Measurements from ENCODE around the gene PIAS1.

GRCh38 chr15:68191555-68191954, 137.4 kb downstream of the PIAS1 start:
- TF ChIP-seq YY1 (IDR thresholded peaks at IDR 0.05; ENCODE audit: insufficient read depth, insufficient read length): no peak
- no peak for TF ChIP-seq SUZ12 (IDR thresholded peaks at IDR 0.05; ENCODE audit: extremely low read depth, insufficient read depth, insufficient read length)
- no peak for TF ChIP-seq ZNF274 (IDR thresholded peaks at IDR 0.05; ENCODE audit: low read depth, low read length)
